ENCODE results near the gene RPS28. TPM values are rescaled to one million over a fixed set of nuclear protein-coding genes. Genes with fewer than 3 reads are reported as not detected.
"Not testable (repeated sequence)": the region's sequence is repeated elsewhere in the genome, so short reads cannot be mapped to it uniquely, and the experiment has no call there.

RPS28 gene
- total RNA-seq, 1 experiment from 2014 or later, result 2,594 TPM

DNA sequence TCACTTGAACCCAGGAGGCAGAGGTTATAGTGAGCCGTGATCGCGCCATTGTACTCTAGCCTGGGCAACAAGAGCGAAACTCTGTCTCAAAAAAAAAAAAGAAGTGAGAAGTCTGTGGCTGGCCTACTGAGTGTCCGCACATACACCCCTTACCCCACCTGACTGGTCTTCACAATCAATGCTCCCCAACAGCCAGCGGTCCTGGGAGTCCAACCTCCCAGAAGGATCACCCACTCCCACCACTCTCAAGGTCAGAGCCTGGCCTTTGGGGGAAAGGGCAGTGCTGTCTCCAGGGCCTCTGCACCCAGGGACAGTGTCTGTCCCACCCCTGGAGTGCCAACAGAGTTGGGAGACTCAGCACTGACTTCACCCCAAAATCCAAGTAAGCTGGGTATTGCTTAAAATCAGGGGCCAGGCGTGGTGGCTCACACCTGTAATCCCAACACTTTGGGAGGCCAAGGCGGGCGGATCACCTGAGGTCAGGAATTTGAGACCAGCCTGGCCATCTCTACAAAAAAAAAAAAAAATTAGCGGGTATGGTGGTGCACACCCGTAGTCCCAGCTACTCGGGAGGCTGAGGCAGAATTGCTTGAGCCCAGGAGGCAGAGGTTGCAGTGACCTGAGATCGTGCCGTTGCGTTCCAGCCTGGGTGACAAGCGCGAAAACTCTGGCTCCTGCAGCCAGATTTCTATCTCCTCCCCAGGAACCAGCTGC lies 10.8 kb upstream of the RPS28 start:
- BruUV-seq (replicated peaks), result no TSS peak
- no peak overlapping the region for H3K4me3 ChIP-seq (ENCODE audit: low read length)
- TF ChIP-seq EZH2 (IDR thresholded peaks at IDR 0.05; ENCODE audit: low read length, unreplicated experiment) (no peak), CTCF (conservative IDR thresholded peaks at IDR 0.05; ENCODE audit: low read depth, low read length) (no peak), EZH2phosphoT487 (IDR thresholded peaks at IDR 0.05; ENCODE audit: borderline replicate concordance, low read length) (no peak)
- ChIA-PET POLR2A (ENCODE audit: unreplicated experiment) (no interaction called here), CTCF (no interaction called here)
- no peak overlapping the region for H3K4me2 ChIP-seq (ENCODE audit: low read length)
- no peak overlapping the region for H3K27ac ChIP-seq (ENCODE audit: low read length)
- no peaks in the 10 kb centered on the region for H3K9me2 ChIP-seq (replicated peaks; ENCODE audit: low read length)
- DNase-seq, result no peak
- H3K4me1 ChIP-seq (ENCODE audit: insufficient read depth, low read length), result peaks cover 44% of the 10 kb centered on the region
- no peaks in the 10 kb centered on the region for H3K27me3 ChIP-seq (ENCODE audit: low read length)
- peaks cover 25% of the 10 kb centered on the region for H3K79me2 ChIP-seq (ENCODE audit: low read length)
- H3K9ac ChIP-seq (ENCODE audit: low read length), result no peak overlapping the region
- ATAC-seq, result no peak
- no peak overlapping the region for H2AFZ ChIP-seq (ENCODE audit: low read length)
- H3K36me3 ChIP-seq (ENCODE audit: low read depth, low read length), result peaks cover 13% of the 10 kb centered on the region; the same call in 1 of the 2 replicates
- no peaks in the 10 kb centered on the region for H4K20me1 ChIP-seq (ENCODE audit: low read length)
- H3K9me3 ChIP-seq (ENCODE audit: low read length), result no peaks in the 10 kb centered on the region
- peaks cover 11% of the 10 kb centered on the region for H3F3A ChIP-seq (ENCODE audit: low read length, unreplicated experiment)
- intact Hi-C loops (cut with micrococcal nuclease), result no loop called here

GRCh38 chr19:8311461-8312260 lies 9.6 kb upstream of the RPS28 start:
- H3K4me3 ChIP-seq (ENCODE audit: low read length), result no peak overlapping the region
- TF ChIP-seq EZH2 (IDR thresholded peaks at IDR 0.05; ENCODE audit: low read length, unreplicated experiment) (no peak), EZH2phosphoT487 (IDR thresholded peaks at IDR 0.05; ENCODE audit: borderline replicate concordance, low read length) (no peak), CTCF (conservative IDR thresholded peaks at IDR 0.05; ENCODE audit: low read depth, low read length) (no peak)
- no peak overlapping the region for H3K4me2 ChIP-seq (ENCODE audit: low read length)
- no peak overlapping the region for H3K9ac ChIP-seq (ENCODE audit: low read length)
- intact Hi-C loops (cut with micrococcal nuclease), result no loop called here
- H4K20me1 ChIP-seq (ENCODE audit: low read length), result no peaks in the 10 kb centered on the region
- no TSS peak for BruUV-seq (replicated peaks)
- H3K4me1 ChIP-seq (ENCODE audit: insufficient read depth, low read length), result peaks cover 37% of the 10 kb centered on the region
- no peak overlapping the region for H3K27ac ChIP-seq (ENCODE audit: low read length)
- H3K79me2 ChIP-seq (ENCODE audit: low read length), result peaks cover 13% of the 10 kb centered on the region
- ChIA-PET POLR2A (ENCODE audit: unreplicated experiment) (interaction anchor here (0.6 kb wide), 1 partner anchor 78 kb away, joined by 3 read pairs; no protein-coding TSS in a partner anchor), CTCF (interaction anchor here (0.6 kb wide), 1 partner anchor 87 kb away, joined by 4 read pairs; no protein-coding TSS in a partner anchor)
- no peak overlapping the region for H2AFZ ChIP-seq (ENCODE audit: low read length)
- no peaks in the 10 kb centered on the region for H3K9me3 ChIP-seq (ENCODE audit: low read length)
- peak; percentile 40 for DNase-seq
- H3K27me3 ChIP-seq (ENCODE audit: low read length), result no peaks in the 10 kb centered on the region
- peaks cover 11% of the 10 kb centered on the region for H3F3A ChIP-seq (ENCODE audit: low read length, unreplicated experiment)
- no peaks in the 10 kb centered on the region for H3K9me2 ChIP-seq (replicated peaks; ENCODE audit: low read length)
- ATAC-seq, result no peak
- H3K36me3 ChIP-seq (ENCODE audit: low read depth, low read length), result peaks cover 13% of the 10 kb centered on the region; the same call in 1 of the 2 replicates

GRCh38 chr19:8314981-8315640 lies 6.2 kb upstream of the RPS28 start:
- H3K9me3 ChIP-seq (ENCODE audit: low read length); H4K20me1 ChIP-seq (ENCODE audit: low read length); intact Hi-C loops (cut with micrococcal nuclease); H3K9me2 ChIP-seq (replicated peaks; ENCODE audit: low read length); BruUV-seq (replicated peaks); H3F3A ChIP-seq (ENCODE audit: low read length, unreplicated experiment); H3K4me2 ChIP-seq (ENCODE audit: low read length); POLR2A ChIA-PET (ENCODE audit: unreplicated experiment); H3K27ac ChIP-seq (ENCODE audit: low read length); H3K4me3 ChIP-seq (ENCODE audit: low read length); DNase-seq; H2AFZ ChIP-seq (ENCODE audit: low read length); H3K36me3 ChIP-seq (ENCODE audit: low read depth, low read length); CTCF ChIA-PET; ATAC-seq; H3K9ac ChIP-seq (ENCODE audit: low read length); H3K27me3 ChIP-seq (ENCODE audit: low read length): not testable (repeated sequence)
- H3K79me2 ChIP-seq (ENCODE audit: low read length), result peaks cover 10% of the 10 kb centered on the region
- peaks cover 18% of the 10 kb centered on the region for H3K4me1 ChIP-seq (ENCODE audit: insufficient read depth, low read length)

Data from PC-3 (cell line).